GM18505 (cell line): ENCODE data around the gene COX17.

Source experiments
- ATAC-seq: cut with Tn5 transposase; IDR thresholded peaks from one replicate; pipeline ENCODE4 v1.9.1; 2021; ENCODE audit not compliant: unreplicated experiment
- POLR2A ChIP-seq: IDR thresholded peaks from 4 replicates; pipeline ENCODE4 v1.6.1; 2011; ENCODE audit warnings: borderline replicate concordance; ENCODE audit not compliant: insufficient read depth, insufficient read length; ENCODE audit errors: extremely low read depth

The COX17 gene

DNA sequence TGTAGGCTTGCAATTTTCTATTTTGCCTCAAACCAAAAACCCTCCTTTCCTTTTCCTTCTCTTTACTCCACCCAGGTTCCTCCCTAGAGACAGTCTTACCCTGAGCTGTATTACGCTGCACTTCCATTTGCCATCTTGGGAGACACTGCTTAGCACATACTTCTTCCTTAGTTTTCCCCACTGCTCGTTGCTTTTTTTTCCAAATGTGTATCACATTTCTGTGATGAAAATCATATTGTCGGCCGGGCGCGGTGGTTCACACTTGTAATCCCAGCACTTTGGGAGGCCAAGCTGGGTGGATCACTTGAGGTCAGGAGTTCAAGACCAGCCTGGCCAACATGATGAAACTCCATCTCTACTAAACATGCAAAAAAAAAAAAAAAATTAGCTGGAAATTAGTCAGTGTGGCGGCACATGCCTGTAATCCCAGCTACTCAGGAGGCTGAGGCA lies 46.3 kb downstream of the COX17 start:
- no peak for ATAC-seq
- no peak for TF ChIP-seq POLR2A

DNA sequence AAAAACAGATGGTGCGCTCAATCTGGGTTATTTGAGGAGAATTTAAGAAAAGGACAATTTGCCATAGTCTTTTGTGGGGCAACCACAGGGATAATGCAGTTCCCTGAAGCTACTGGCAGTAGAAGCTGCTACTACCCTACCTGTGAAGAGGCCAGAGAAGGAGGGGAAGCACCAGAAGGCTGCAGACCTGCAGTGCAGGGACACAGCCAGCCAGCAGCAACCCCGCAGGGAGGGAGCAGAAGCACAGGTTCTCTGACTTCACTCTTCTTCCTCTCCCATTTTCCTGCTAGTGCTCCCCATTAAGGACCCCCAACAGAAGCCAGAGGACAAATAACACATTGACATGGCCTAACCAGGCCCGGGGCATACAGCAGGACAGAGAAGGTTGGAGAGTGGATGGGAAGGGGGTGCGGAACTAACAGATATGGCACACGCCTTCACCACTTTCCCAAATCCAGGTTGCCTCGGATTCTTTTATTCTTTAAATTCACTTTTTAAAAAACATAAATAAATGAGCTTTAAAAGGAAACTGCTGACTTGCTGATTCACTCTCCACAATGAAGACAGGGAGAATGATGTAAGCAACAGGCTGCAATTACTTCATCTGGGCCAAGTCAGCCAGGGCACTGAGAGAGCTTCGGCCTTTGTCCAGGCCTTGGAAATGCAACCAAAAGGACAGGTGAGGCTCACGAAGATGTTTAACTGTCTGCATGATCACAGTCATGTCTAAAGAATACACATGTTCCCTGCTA lies 46.9 kb downstream of the COX17 start:
- ATAC-seq, result no peak

DNA sequence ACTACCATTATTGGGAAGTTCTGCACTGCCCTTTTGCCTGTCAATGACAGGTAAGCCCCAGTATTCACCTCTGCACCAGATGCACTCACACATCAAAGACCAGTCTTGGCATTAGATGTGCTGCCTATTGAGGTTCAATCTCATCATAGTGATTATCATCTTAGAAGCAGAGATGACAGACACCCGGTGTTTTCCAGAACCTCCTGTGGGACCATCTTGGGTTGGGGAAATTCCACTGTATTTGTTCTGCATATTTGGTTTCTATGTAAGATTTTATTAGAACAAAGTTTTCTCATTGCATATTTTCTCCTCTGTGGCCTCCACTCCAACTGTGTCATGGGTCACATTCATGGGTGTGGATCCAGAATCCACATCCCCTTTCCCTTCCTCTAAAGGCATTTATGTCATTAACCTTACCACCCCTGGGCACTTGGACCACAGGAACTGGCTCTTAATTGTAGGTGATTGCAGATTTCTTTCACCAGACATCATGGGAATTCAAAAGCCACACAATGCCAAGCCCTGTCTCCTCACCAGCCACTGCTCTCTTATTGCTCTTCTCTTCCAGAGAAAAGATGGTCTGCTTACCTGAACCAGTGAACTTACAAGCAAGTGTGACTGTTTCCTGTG lies 48.3 kb downstream of the COX17 start:
- peak; percentile 30 for ATAC-seq
- no peak for TF ChIP-seq POLR2A

More for the DNA sequence above, 46.9 kb downstream of the COX17 start:
- TF ChIP-seq POLR2A, result no peak

DNA sequence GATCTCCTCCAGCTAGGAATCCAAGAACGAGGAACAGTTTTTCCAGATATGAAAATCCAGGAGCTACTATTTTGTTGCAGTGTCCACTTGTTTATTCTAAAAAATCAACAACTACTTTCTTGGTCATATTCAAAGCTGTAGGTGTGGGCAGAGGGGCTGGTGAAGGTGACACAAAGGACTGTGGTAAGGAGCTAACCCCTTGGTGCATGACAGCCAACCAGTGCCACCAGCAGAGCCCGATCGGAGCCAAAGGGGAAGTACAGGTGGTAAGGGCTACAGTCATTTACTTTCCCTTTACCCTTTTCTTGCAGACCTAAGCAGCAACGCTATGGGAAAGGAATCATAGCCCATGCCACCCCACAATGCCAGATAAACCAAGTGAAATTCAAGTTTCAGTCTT lies 48.8 kb downstream of the COX17 start:
- ATAC-seq, result peak; percentile 62
- TF ChIP-seq POLR2A, result no peak

DNA sequence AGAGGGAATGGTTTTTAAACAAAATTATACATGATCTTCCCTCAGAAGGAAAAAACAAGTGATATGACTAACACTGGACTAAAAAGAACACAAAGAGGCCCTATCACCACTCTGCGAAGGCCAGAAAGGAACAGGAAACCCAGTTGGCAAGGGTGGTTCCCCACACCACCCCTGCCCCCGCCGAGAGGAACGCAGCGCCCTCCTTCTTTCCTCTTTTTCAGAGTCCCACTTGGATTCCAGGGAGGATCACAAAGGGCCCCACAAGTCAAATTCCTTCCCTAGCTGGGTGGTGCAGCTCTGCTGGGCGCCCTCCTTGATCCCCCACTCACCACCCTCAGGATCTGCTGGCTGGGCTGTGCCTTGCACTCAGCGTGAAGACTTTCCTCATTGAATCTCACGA lies 49.7 kb downstream of the COX17 start:
- TF ChIP-seq POLR2A, result peak; percentile 42
- ATAC-seq, result no peak

DNA sequence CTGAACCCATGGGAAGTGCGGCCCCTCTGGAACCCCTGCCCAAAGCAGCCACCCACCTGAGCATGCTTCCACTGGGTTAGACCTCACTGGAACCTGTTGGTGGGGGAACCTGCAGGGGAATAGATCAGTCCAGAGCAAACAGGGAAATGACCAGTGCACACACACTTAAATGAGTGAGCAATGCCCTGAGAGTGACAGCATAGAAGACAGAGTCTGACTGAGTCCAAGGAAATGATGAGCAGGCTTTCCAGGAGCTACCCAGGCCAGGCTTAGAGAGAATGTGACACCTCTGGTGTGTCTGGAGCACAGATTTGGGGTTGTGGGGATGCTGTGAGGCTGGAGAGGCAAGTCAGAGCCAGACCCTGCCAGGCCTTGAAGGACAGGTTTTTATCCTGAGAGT lies 51.0 kb downstream of the COX17 start:
- ATAC-seq, result no peak
- TF ChIP-seq POLR2A, result no peak

DNA sequence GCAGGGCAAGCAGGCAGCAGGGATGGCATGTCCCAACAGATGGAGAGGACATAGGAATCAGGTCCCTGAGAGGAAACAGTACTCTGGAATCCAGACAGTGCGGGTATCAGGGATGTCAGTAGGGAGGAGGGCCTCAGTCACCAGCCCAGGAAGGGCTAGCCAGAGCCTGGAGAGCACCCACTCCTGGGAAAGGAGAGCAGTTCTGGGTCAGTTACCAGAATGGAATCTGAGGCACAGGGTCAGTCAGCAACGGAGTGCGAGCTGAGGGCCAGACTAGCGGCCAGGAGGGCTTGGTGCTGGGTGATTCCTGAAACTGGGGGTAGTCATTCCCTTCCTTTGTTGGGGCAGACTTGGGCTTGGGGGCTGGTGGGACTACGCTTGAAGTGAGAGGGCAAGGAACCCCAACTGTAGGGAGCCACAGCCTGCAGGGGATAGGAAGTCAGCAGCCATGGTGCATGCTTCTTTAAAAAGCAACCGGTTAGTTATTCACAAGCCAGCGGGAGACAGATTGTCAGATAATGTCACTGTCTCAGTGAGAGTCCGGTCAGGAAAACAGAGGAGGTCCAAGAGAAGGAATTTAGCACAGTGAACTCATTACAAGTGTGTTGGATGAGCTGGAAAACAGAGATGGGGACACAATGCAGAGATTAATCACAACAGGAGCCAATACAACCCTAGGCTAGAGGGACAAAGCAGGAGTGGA lies 51.6 kb downstream of the COX17 start:
- ATAC-seq, result no peak
- TF ChIP-seq POLR2A, result no peak

DNA sequence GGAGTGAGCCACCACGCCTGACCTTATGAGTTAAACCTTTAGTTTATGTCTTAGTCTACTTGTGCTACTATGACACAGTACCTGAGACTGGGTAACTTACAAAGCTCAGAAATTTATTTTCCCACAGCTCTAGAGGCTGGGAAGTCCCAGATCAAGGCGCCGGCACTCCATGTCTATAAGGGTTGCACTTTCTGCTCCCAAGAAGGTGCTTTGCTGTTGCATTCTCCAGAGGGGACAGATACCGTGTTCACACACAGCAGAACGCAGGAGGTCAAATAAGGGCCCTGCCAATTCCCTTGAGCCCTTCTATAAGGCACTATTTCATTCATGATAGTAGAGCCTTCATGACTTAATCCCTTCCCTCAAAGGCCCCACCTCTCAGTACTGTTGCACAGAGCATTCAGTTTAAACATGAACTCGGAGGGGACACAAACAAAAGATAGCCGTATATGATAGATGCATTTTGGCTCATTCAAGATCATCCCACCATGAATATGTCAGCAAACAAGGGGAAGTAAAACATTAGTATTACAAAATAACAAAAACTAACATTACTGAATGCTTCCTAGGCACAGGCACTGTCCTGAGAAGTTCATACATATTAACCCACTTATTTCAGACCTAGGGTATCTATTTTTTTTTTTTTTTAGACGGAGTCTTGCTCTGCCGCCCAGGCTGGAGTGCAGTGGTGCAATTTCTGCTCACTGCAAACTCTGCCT lies 53.0 kb downstream of the COX17 start:
- ATAC-seq, result no peak
- no peak for TF ChIP-seq POLR2A

DNA sequence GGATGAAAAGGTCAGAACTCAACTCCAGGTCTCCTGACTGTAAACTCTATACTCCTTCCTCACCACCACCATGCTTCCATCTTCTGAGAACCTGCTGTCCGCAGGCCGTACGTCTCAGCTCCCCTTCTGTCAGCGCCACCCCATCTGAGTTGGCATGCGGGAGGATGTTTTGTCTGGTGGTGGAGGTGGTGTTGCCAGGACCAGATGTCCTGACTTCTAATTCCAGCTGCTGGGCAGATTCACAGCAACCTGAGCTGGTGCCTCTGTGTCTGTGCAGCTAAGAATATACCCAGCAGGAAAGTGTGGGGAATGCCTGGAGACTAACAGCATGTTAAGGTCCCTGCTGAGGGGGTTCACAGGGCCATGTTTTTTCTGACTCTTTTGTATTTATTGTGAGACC lies 56.3 kb downstream of the COX17 start:
- no peak for TF ChIP-seq POLR2A
- no peak for ATAC-seq
